ENCODE results near the gene SLC4A2.
"Not testable (repeated sequence)": the region's sequence is repeated elsewhere in the genome, so short reads cannot be mapped to it uniquely, and the experiment has no call there.

SLC4A2 gene

GRCh38 chr7:151059367-151060112 lies at the start of gene SLC4A2:
TSS of gene SLC4A2 (plus strand) at chr7:151059589. CDS start at chr7:151061988, 2,399 bp downstream.
- DNase-seq (ENCODE audit: insufficient read length, low spot score), result peak; percentile 73

GRCh38 chr7:151010037-151010306 lies 49.4 kb upstream of the SLC4A2 start:
- FAIRE-seq (no peak), DNase-seq (ENCODE audit: insufficient read length, low spot score) (no peak)

More at GRCh38 chr7:151059367-151060112, at the start of gene SLC4A2:
- no peak for FAIRE-seq

- DNase-seq (ENCODE audit: insufficient read length, low spot score) (no peak), FAIRE-seq (no peak)
Measured at GRCh38 chr7:151010307-151011096, 48.9 kb upstream of the SLC4A2 start.

GRCh38 chr7:151011097-151011409 lies 48.3 kb upstream of the SLC4A2 start:
- FAIRE-seq (no peak), DNase-seq (ENCODE audit: insufficient read length, low spot score) (no peak)

GRCh38 chr7:151011616-151012015 lies 47.8 kb upstream of the SLC4A2 start:
- not testable (repeated sequence) for FAIRE-seq; DNase-seq (ENCODE audit: insufficient read length, low spot score)

- FAIRE-seq (no peak), DNase-seq (ENCODE audit: insufficient read length, low spot score) (no peak)
Measured at GRCh38 chr7:151012031-151012692, 47.2 kb upstream of the SLC4A2 start.

GRCh38 chr7:151012911-151013347 lies 46.5 kb upstream of the SLC4A2 start:
- FAIRE-seq (no peak), DNase-seq (ENCODE audit: insufficient read length, low spot score) (peak; percentile 54)

- FAIRE-seq (no peak), DNase-seq (ENCODE audit: insufficient read length, low spot score) (no peak)
Measured at GRCh38 chr7:151013356-151013732, 46.0 kb upstream of the SLC4A2 start.

- DNase-seq (ENCODE audit: insufficient read length, low spot score) (no peak), FAIRE-seq (no peak)
Measured at GRCh38 chr7:151013733-151014497, 45.5 kb upstream of the SLC4A2 start.

GRCh38 chr7:151014950-151015349 lies 44.4 kb upstream of the SLC4A2 start:
- no peak for FAIRE-seq
- DNase-seq (ENCODE audit: insufficient read length, low spot score), result no peak

GRCh38 chr7:151015967-151016366 lies 43.4 kb upstream of the SLC4A2 start:
- DNase-seq (ENCODE audit: insufficient read length, low spot score) (no peak), FAIRE-seq (no peak)

- FAIRE-seq (no peak), DNase-seq (ENCODE audit: insufficient read length, low spot score) (no peak)
Measured at GRCh38 chr7:151016505-151016904, 42.9 kb upstream of the SLC4A2 start.

GRCh38 chr7:151016942-151017341 lies 42.4 kb upstream of the SLC4A2 start:
- DNase-seq (ENCODE audit: insufficient read length, low spot score), result no peak
- no peak for FAIRE-seq

GRCh38 chr7:151017370-151017952 lies 41.9 kb upstream of the SLC4A2 start:
- DNase-seq (ENCODE audit: insufficient read length, low spot score) (no peak), FAIRE-seq (no peak)

GRCh38 chr7:151017953-151018420 lies 41.4 kb upstream of the SLC4A2 start:
- peak; percentile 44 for FAIRE-seq
- peak; percentile 63 for DNase-seq (ENCODE audit: insufficient read length, low spot score)

- FAIRE-seq, result no peak
- no peak for DNase-seq (ENCODE audit: insufficient read length, low spot score)
Measured at GRCh38 chr7:151018421-151019129, 40.8 kb upstream of the SLC4A2 start.

- FAIRE-seq, result no peak
Measured at GRCh38 chr7:151019130-151019447, 40.3 kb upstream of the SLC4A2 start.

GRCh38 chr7:151020231-151020630 lies 39.2 kb upstream of the SLC4A2 start:
- DNase-seq (ENCODE audit: insufficient read length, low spot score) (no peak), FAIRE-seq (no peak)

More at GRCh38 chr7:151019130-151019447, 40.3 kb upstream of the SLC4A2 start:
- no peak for DNase-seq (ENCODE audit: insufficient read length, low spot score)

GRCh38 chr7:151023232-151023631 lies 36.2 kb upstream of the SLC4A2 start:
- FAIRE-seq, result no peak

More at GRCh38 chr7:151023232-151023631, 36.2 kb upstream of the SLC4A2 start:
- DNase-seq (ENCODE audit: insufficient read length, low spot score), result no peak

Measured in HTR-8/SVneo (cell line).